GM18520 (cell line): ENCODE results near the gene DIP2B.
"Not testable (repeated sequence)": the region's sequence is repeated elsewhere in the genome, so short reads cannot be mapped to it uniquely, and the experiment has no call there.

Source experiments
- ATAC-seq: cut with Tn5 transposase; IDR thresholded peaks from one replicate; pipeline ENCODE4 v1.9.1; 2021; ENCODE audit not compliant: unreplicated experiment

DIP2B gene

GRCh38 chr12:50662116-50662510 is 157.3 kb downstream of the DIP2B start:
- no peak for ATAC-seq

GRCh38 chr12:50665170-50665569 is 160.4 kb downstream of the DIP2B start:
- ATAC-seq: no peak

- ATAC-seq: no peak
Measured at GRCh38 chr12:50665609-50666008, 160.8 kb downstream of the DIP2B start.

- ATAC-seq: no peak
Measured at GRCh38 chr12:50666023-50666422, 161.2 kb downstream of the DIP2B start.

GRCh38 chr12:50672158-50672557 is 167.4 kb downstream of the DIP2B start:
- ATAC-seq: no peak

- ATAC-seq: no peak
Measured at GRCh38 chr12:50676756-50677155, 172.0 kb downstream of the DIP2B start.

- ATAC-seq: no peak
Measured at GRCh38 chr12:50677858-50678257, 173.1 kb downstream of the DIP2B start.

- ATAC-seq: no peak
Measured at GRCh38 chr12:50678650-50679365, 174.0 kb downstream of the DIP2B start.

- ATAC-seq: no peak
Measured at GRCh38 chr12:50679612-50680011, 174.8 kb downstream of the DIP2B start.

GRCh38 chr12:50681064-50681463 is 176.3 kb downstream of the DIP2B start:
- ATAC-seq: not testable (repeated sequence)

- ATAC-seq: no peak
Measured at GRCh38 chr12:50685641-50686040, 180.9 kb downstream of the DIP2B start.

- ATAC-seq: no peak
Measured at GRCh38 chr12:50686406-50686805, 181.6 kb downstream of the DIP2B start.

- no peak for ATAC-seq
Measured at GRCh38 chr12:50686976-50687375, 182.2 kb downstream of the DIP2B start.

- no peak for ATAC-seq
Measured at GRCh38 chr12:50689437-50689836, 184.7 kb downstream of the DIP2B start.

- ATAC-seq: no peak
Measured at GRCh38 chr12:50690925-50691324, 186.1 kb downstream of the DIP2B start.

- ATAC-seq: no peak
Measured at GRCh38 chr12:50695961-50696360, 191.2 kb downstream of the DIP2B start.

GRCh38 chr12:50696931-50697330 is 192.1 kb downstream of the DIP2B start:
- ATAC-seq: no peak

GRCh38 chr12:50699154-50699553 is 194.4 kb downstream of the DIP2B start:
- no peak for ATAC-seq

GRCh38 chr12:50699940-50700339 is 195.2 kb downstream of the DIP2B start:
- ATAC-seq: no peak

- ATAC-seq: no peak
Measured at GRCh38 chr12:50706606-50707005, 201.8 kb downstream of the DIP2B start.

- ATAC-seq: no peak
Measured at GRCh38 chr12:50707396-50707795, 202.6 kb downstream of the DIP2B start.

- ATAC-seq: no peak
Measured at GRCh38 chr12:50708631-50709030, 203.8 kb downstream of the DIP2B start.

GRCh38 chr12:50711121-50711520 is 206.3 kb downstream of the DIP2B start:
- no peak for ATAC-seq
